H1 (cell line): Measurements from ENCODE around the gene CASS4. TPM values are rescaled to one million over a fixed set of nuclear protein-coding genes. Genes with fewer than 3 reads are reported as not detected.

ENCODE experiments used
- POLR2A ChIP-seq, 2 experiments: IDR thresholded peaks; 1 replicate in 1 of 2; 2 replicates in 1 of 2; pipeline ENCODE4 v1.6.1; 2011; ENCODE audit warnings: low read depth in 2 of 2, low read length in 2 of 2, mild to moderate bottlenecking in 2 of 2; ENCODE audit errors: control extremely low read depth in 1 of 2
- polyA plus RNA-seq, 7 experiments: library from polyadenylated mRNA; depleted of rRNA in 3 of 7; stranded (reverse) in 5 of 7; unstranded in 2 of 7; fragments of >200 nt in 5 of 7; fragments of 200-250 nt in 2 of 7; gene quantifications; 1 replicate in 5 of 7; 2 replicates in 1 of 7; 4 replicates in 1 of 7; pipeline versions ENCODE4 v1.2.1 to v1.2.3, GENCODE V29; 2011 to 2013; ENCODE audit warnings: missing spikeins in 2 of 7, mixed read lengths in 2 of 7
- total RNA-seq: library from RNA; stranded (reverse); fragmentation: NEBNext Ultra II Directional; extraction: Animal tissue kit (Norgen Biotek cat#: 25700); gene quantifications from 2 replicates; pipeline ENCODE4 v1.2.1, GENCODE V29; 2021
- TF ChIP-seq, protein P1 (sequence below), 3 experiments: IDR thresholded peaks; 1 replicate in 2 of 3; 2 replicates in 1 of 3; pipeline versions ENCODE4 v1.5.1 to v1.6.1; 2011; ENCODE audit warnings: low read length in 3 of 3, mild to moderate bottlenecking in 3 of 3, inconsistent platforms in 2 of 3, low read depth in 1 of 3, moderate library complexity in 1 of 3; ENCODE audit not compliant: insufficient read depth in 1 of 3; ENCODE audit errors: control extremely low read depth in 1 of 3

The CASS4 gene
- total and polyA plus RNA-seq, 2 of the 8 experiments (the other 6 are each of a cell fraction or from before 2014, with no cell fraction given) = not detected

- TF ChIP-seq, protein P1, sequence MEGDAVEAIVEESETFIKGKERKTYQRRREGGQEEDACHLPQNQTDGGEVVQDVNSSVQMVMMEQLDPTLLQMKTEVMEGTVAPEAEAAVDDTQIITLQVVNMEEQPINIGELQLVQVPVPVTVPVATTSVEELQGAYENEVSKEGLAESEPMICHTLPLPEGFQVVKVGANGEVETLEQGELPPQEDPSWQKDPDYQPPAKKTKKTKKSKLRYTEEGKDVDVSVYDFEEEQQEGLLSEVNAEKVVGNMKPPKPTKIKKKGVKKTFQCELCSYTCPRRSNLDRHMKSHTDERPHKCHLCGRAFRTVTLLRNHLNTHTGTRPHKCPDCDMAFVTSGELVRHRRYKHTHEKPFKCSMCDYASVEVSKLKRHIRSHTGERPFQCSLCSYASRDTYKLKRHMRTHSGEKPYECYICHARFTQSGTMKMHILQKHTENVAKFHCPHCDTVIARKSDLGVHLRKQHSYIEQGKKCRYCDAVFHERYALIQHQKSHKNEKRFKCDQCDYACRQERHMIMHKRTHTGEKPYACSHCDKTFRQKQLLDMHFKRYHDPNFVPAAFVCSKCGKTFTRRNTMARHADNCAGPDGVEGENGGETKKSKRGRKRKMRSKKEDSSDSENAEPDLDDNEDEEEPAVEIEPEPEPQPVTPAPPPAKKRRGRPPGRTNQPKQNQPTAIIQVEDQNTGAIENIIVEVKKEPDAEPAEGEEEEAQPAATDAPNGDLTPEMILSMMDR (IDR thresholded peaks at IDR 0.05; ENCODE audit: control extremely low read depth in 1 of 3, insufficient read depth in 1 of 3, low read depth in 1 of 3, low read length in 3 of 3) = no peak
- TF ChIP-seq POLR2A (IDR thresholded peaks at IDR 0.05; ENCODE audit: control extremely low read depth in 1 of 2, low read depth in 2 of 2, low read length in 2 of 2) = no peak
These were observed 16.8 kb downstream of the CASS4 start (continued) for GRCh38 chr20:56428881-56429280.
